ENCODE measurements around the gene IL12A. TPM values are rescaled to one million over a fixed set of nuclear protein-coding genes. Genes with fewer than 3 reads are reported as not detected.

The IL12A gene
- polyA plus RNA-seq, 1 donor, result 0.58 TPM

- DNase-seq (ENCODE audit: low read depth), result no peak
Observed at GRCh38 chr3:160027541-160028195, 39.0 kb downstream of the IL12A start.

GRCh38 chr3:160035757-160036156 lies 47.1 kb downstream of the IL12A start:
- no peak for DNase-seq (ENCODE audit: low read depth)

- DNase-seq (ENCODE audit: low read depth), result no peak
Observed at GRCh38 chr3:160038862-160039562, 50.4 kb downstream of the IL12A start.

GRCh38 chr3:160040181-160040580 lies 51.5 kb downstream of the IL12A start:
- no peak for DNase-seq (ENCODE audit: low read depth)

- no peak for DNase-seq (ENCODE audit: low read depth)
Observed at GRCh38 chr3:160041465-160041864, 52.8 kb downstream of the IL12A start.

GRCh38 chr3:160044121-160044520 lies 55.5 kb downstream of the IL12A start:
- DNase-seq (ENCODE audit: low read depth), result no peak

Other genes with a start within 250 kb of the IL12A start
- gene SCHIP1, start 149.0 kb upstream of the IL12A start, polyA plus RNA-seq (ENCODE audit: insufficient read length), result 71.4 TPM
- gene C3orf80, start 236.6 kb downstream of the IL12A start, polyA plus RNA-seq (ENCODE audit: insufficient read length), result 0.16 TPM

Data from forelimb muscle (tissue), 1 donor.